ENCODE measurements around the gene SZT2.

GRCh38 chr1:43448955-43449707, 59.4 kb downstream of the SZT2 start:
- TF ChIP-seq CTCF (IDR thresholded peaks at IDR 0.05) (no peak), POLR2A (IDR thresholded peaks at IDR 0.05) (no peak), EP300 (IDR thresholded peaks at IDR 0.05) (no peak)

All from tibial nerve (tissue), 4 donors.